ENCODE measurements around the gene FAXC. TPM values are rescaled to one million over a fixed set of nuclear protein-coding genes. Genes with fewer than 3 reads are reported as not detected.

The FAXC gene
- total RNA-seq, 1 donor from 2014 or later, result 2.5 TPM

- no peak overlapping the region for H3K27ac Mint-ChIP-seq (ENCODE audit: unreplicated experiment)
- H3K4me3 Mint-ChIP-seq (ENCODE audit: unreplicated experiment), result no peak overlapping the region
- peaks cover 2% of the 10 kb centered on the region for H3K4me1 Mint-ChIP-seq (ENCODE audit: unreplicated experiment)
- H3K36me3 Mint-ChIP-seq (ENCODE audit: unreplicated experiment), result no peaks in the 10 kb centered on the region
- H3K27me3 Mint-ChIP-seq (ENCODE audit: unreplicated experiment), result no peaks in the 10 kb centered on the region
- no peak for TF ChIP-seq CTCF (IDR thresholded peaks at IDR 0.05)
- DNase-seq (ENCODE audit: extremely low spot score, unreplicated experiment), result no peak
- no peaks in the 10 kb centered on the region for H3K9me3 Mint-ChIP-seq (ENCODE audit: unreplicated experiment)
These were observed 30.9 kb downstream of the FAXC start for GRCh38 chr6:99318566-99318965.

GRCh38 chr6:99312354-99312753, 37.1 kb downstream of the FAXC start:
- Mint-ChIP-seq H3K27me3 (ENCODE audit: unreplicated experiment) (no peaks in the 10 kb centered on the region), H3K27ac (ENCODE audit: unreplicated experiment) (no peak overlapping the region), H3K9me3 (ENCODE audit: unreplicated experiment) (no peaks in the 10 kb centered on the region), H3K4me1 (ENCODE audit: unreplicated experiment) (peaks cover 2% of the 10 kb centered on the region), H3K36me3 (ENCODE audit: unreplicated experiment) (no peaks in the 10 kb centered on the region), H3K4me3 (ENCODE audit: unreplicated experiment) (no peak overlapping the region)
- DNase-seq (ENCODE audit: extremely low spot score, unreplicated experiment), result no peak
- TF ChIP-seq CTCF (IDR thresholded peaks at IDR 0.05), result no peak

DNA sequence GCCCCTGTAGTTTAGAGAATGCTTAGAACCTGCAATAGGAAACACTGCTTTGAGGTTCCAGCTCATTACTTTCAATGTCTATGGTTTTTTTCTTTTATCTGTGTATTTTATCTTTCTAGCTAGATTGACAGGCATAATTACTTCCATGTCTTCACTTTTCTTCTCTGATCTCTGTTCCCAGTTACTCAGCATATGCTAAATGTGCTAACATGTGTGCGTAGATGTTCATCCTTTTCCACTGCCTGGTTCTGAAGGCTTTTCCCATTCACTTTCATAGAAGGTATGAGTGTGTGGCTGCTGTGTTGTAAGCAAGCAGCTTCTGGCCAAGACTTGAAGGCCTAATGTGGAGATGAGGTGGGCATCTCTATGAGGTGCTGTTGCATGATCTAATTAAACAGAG, 38.9 kb downstream of the FAXC start:
- H3K27ac Mint-ChIP-seq (ENCODE audit: unreplicated experiment), result no peak overlapping the region
- no peaks in the 10 kb centered on the region for H3K27me3 Mint-ChIP-seq (ENCODE audit: unreplicated experiment)
- no peak overlapping the region for H3K4me3 Mint-ChIP-seq (ENCODE audit: unreplicated experiment)
- H3K4me1 Mint-ChIP-seq (ENCODE audit: unreplicated experiment), result no peaks in the 10 kb centered on the region
- no peak for TF ChIP-seq CTCF (IDR thresholded peaks at IDR 0.05)
- no peak for DNase-seq (ENCODE audit: extremely low spot score, unreplicated experiment)
- H3K36me3 Mint-ChIP-seq (ENCODE audit: unreplicated experiment), result no peaks in the 10 kb centered on the region
- no peaks in the 10 kb centered on the region for H3K9me3 Mint-ChIP-seq (ENCODE audit: unreplicated experiment)

DNA sequence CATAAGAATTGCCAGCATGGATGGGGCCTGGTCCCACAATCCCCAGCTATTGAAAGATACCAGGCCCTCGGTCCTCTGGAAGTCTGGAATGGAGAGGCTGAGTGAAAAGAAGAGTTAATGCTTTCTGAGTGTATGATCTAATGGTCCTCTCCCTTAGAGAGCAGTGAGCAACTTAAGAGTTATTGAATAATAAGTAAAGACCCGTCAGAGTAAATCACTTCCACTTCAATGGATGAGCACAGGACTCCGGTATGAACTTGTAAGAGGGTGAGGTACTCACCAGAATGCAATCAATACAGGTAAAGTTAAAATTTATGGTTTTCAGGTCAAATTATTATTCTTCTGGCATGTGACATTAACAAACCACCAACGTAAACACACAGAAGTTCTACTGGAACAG, 39.9 kb downstream of the FAXC start:
- H3K9me3 Mint-ChIP-seq (ENCODE audit: unreplicated experiment), result no peaks in the 10 kb centered on the region
- no peaks in the 10 kb centered on the region for H3K36me3 Mint-ChIP-seq (ENCODE audit: unreplicated experiment)
- no peak overlapping the region for H3K27ac Mint-ChIP-seq (ENCODE audit: unreplicated experiment)
- no peak for DNase-seq (ENCODE audit: extremely low spot score, unreplicated experiment)
- no peaks in the 10 kb centered on the region for H3K27me3 Mint-ChIP-seq (ENCODE audit: unreplicated experiment)
- H3K4me1 Mint-ChIP-seq (ENCODE audit: unreplicated experiment), result no peaks in the 10 kb centered on the region
- H3K4me3 Mint-ChIP-seq (ENCODE audit: unreplicated experiment), result no peak overlapping the region
- no peak for TF ChIP-seq CTCF (IDR thresholded peaks at IDR 0.05)

GRCh38 chr6:99308788-99309187, 40.7 kb downstream of the FAXC start:
- no peak overlapping the region for H3K27ac Mint-ChIP-seq (ENCODE audit: unreplicated experiment)
- no peaks in the 10 kb centered on the region for H3K27me3 Mint-ChIP-seq (ENCODE audit: unreplicated experiment)
- H3K9me3 Mint-ChIP-seq (ENCODE audit: unreplicated experiment), result no peaks in the 10 kb centered on the region
- no peaks in the 10 kb centered on the region for H3K4me1 Mint-ChIP-seq (ENCODE audit: unreplicated experiment)
- no peak for TF ChIP-seq CTCF (IDR thresholded peaks at IDR 0.05)
- no peak overlapping the region for H3K4me3 Mint-ChIP-seq (ENCODE audit: unreplicated experiment)
- no peaks in the 10 kb centered on the region for H3K36me3 Mint-ChIP-seq (ENCODE audit: unreplicated experiment)
- DNase-seq (ENCODE audit: extremely low spot score, unreplicated experiment), result no peak
